Measurements from ENCODE around the gene MEIS2. TPM values are rescaled to one million over a fixed set of nuclear protein-coding genes. Genes with fewer than 3 reads are reported as not detected.

The MEIS2 gene
- total RNA-seq, 4 donors from 2014 or later: 9.0 to 18.5 (median 16.3) TPM

DNA sequence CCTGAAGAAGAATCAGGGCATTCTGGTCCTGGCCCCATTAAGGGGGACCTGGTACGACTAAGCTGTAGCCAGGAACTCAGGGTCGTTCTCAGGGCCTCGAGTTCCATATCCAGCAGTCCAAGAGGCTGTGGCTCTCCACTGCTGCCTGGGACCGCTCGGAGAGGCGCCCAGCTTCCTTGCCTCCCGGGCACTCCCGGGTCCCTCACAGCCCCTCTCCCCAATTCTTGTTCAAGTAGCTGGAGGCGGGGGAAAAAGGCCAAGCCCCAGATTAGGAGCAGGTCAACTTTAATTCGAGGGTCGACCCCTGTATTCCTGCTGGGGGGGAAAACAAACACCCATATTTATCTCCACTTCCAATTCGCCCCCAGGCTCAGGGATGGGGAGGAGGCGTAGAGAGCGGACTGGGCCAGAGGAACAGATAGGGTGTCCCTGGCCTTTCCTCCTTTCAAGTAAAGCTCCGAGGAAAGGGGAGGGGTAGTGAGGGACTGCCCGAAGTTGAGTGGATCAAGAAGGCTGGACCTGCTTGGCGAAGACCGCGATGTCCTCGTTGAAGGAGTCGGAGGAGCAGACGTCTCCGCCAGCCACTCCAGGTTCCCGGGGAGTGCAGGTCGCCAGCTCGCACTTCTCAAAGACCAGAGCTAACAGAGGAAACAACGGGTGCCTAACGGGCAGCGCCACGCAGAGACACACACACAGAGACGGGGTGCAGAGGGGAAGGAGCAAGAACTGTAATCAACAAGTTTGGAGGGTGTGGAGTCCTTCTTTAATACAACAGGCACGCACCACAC is 4.4 kb downstream of the MEIS2 start:
- Histone ChIP-seq H3K36me3 (no peaks in the 10 kb centered on the region), H3K27me3 (peaks cover 4% of the 10 kb centered on the region), H3K9me3 (no peaks in the 10 kb centered on the region), H3K4me3 (peak overlapping the region; percentile 76), H3K27ac (peak overlapping the region; percentile 92), H3K4me1 (peaks cover 31% of the 10 kb centered on the region)
- peak in 1 of 2 donors; percentile 64 for DNase-seq (ENCODE audit: low spot score in 2 of 2)
- TF ChIP-seq, protein P1, sequence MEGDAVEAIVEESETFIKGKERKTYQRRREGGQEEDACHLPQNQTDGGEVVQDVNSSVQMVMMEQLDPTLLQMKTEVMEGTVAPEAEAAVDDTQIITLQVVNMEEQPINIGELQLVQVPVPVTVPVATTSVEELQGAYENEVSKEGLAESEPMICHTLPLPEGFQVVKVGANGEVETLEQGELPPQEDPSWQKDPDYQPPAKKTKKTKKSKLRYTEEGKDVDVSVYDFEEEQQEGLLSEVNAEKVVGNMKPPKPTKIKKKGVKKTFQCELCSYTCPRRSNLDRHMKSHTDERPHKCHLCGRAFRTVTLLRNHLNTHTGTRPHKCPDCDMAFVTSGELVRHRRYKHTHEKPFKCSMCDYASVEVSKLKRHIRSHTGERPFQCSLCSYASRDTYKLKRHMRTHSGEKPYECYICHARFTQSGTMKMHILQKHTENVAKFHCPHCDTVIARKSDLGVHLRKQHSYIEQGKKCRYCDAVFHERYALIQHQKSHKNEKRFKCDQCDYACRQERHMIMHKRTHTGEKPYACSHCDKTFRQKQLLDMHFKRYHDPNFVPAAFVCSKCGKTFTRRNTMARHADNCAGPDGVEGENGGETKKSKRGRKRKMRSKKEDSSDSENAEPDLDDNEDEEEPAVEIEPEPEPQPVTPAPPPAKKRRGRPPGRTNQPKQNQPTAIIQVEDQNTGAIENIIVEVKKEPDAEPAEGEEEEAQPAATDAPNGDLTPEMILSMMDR (IDR thresholded peaks at IDR 0.05): no peak
- no peak for TF ChIP-seq POLR2A (IDR thresholded peaks at IDR 0.05)
- no peak for TF ChIP-seq EP300 (IDR thresholded peaks at IDR 0.05)
- TF ChIP-seq POLR2AphosphoS5 (IDR thresholded peaks at IDR 0.05): no peak
- 47% methylated on average over 31 of the region's 32 CpGs for WGBS

DNA sequence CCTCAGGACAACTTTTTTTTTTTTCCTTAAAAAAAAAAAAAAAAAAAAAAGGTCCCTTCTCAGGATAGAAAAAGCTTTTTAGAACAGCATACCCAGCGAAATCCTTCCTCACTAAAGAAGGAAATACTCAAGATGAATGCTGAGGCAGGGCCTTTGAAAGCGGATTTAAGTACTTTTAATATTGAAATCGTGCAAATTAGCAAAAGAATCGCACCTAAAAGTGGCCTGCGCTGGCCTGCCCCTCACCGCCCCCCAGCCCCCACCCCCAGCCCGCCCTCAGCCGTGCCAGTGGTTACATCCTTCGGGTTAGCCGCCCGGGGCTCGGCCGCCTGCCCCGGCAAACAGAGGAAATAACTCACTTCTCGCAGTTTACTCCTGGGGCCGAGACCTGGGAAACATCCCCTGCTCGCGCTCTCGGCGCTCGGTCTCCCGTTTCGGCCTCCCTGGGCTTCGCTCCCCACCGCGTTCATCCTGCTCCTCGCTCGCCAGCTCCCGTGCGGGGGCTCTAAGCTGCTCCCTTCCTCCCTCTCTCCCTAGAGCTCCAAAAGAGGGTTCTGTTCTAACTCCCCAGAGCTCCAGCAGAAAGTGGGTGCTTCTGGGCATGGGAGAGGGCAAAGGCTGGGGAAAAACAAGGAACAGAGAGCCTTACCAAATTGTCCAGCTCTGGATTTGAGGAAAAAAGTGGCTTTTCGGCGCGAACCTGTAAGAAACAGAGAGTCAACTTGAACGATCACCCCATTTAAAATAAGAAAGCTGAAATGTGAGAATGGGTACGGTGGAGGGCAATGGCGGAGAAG is 5.2 kb downstream of the MEIS2 start:
- DNase-seq (ENCODE audit: low spot score in 2 of 2): peak in 1 of 2 donors; percentile 59
- whole genome bisulfite sequencing: 60% methylated on average over 36 of the region's 36 CpGs
- peaks cover 31% of the 10 kb centered on the region for H3K4me1 ChIP-seq

DNA sequence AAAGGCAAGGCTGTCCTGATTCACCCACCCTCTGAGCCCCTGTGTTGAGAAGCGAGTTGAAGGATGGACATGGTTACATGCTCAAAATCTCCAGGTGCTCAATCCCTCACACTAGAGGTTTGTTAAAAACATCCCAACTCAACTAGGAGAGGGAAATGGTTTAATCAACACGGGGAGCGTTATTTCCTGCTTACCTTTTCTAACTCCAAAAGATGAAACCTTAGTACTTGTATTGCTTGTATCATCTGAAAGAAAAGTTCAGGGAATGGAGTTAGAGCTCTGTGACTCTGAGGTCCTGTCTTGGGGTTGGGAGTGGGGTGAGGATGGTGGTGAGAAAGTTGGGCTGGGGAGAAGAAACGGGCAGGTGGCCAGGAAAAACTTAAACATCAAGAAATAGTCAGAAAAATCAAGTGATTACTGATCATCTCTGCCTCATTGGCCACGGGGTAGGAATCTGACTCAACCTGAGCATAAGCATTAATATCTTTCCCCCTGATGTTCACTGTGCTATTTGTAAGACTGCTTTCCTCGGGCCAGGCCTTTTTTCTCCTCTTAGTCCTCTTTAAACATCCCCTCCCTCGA is 5.9 kb downstream of the MEIS2 start:
- no peak overlapping the region for H3K4me3 ChIP-seq
- peaks cover 3% of the 10 kb centered on the region for H3K36me3 ChIP-seq
- no peak for TF ChIP-seq POLR2AphosphoS5 (IDR thresholded peaks at IDR 0.05)
- no peak for TF ChIP-seq POLR2A (IDR thresholded peaks at IDR 0.05)
- TF ChIP-seq, protein P1 (IDR thresholded peaks at IDR 0.05): no peak
- TF ChIP-seq EP300 (IDR thresholded peaks at IDR 0.05): no peak
- no peaks in the 10 kb centered on the region for H3K9me3 ChIP-seq
- peak overlapping the region; percentile 92 for H3K27ac ChIP-seq
- peaks cover 25% of the 10 kb centered on the region for H3K4me1 ChIP-seq
- WGBS: 58% methylated on average over 7 of the region's 7 CpGs
- H3K27me3 ChIP-seq: peaks cover 4% of the 10 kb centered on the region
- DNase-seq (ENCODE audit: low spot score in 2 of 2): no peak

More for the DNA sequence above, 5.2 kb downstream of the MEIS2 start:
- Histone ChIP-seq H3K27ac (peak overlapping the region; percentile 92), H3K4me3 (peak overlapping the region; percentile 76), H3K9me3 (no peaks in the 10 kb centered on the region), H3K36me3 (peaks cover 3% of the 10 kb centered on the region), H3K27me3 (peaks cover 4% of the 10 kb centered on the region)
- TF ChIP-seq POLR2A (IDR thresholded peaks at IDR 0.05) (no peak), POLR2AphosphoS5 (IDR thresholded peaks at IDR 0.05) (no peak), EP300 (IDR thresholded peaks at IDR 0.05) (no peak)
- TF ChIP-seq, protein P1 (IDR thresholded peaks at IDR 0.05): no peak

DNA sequence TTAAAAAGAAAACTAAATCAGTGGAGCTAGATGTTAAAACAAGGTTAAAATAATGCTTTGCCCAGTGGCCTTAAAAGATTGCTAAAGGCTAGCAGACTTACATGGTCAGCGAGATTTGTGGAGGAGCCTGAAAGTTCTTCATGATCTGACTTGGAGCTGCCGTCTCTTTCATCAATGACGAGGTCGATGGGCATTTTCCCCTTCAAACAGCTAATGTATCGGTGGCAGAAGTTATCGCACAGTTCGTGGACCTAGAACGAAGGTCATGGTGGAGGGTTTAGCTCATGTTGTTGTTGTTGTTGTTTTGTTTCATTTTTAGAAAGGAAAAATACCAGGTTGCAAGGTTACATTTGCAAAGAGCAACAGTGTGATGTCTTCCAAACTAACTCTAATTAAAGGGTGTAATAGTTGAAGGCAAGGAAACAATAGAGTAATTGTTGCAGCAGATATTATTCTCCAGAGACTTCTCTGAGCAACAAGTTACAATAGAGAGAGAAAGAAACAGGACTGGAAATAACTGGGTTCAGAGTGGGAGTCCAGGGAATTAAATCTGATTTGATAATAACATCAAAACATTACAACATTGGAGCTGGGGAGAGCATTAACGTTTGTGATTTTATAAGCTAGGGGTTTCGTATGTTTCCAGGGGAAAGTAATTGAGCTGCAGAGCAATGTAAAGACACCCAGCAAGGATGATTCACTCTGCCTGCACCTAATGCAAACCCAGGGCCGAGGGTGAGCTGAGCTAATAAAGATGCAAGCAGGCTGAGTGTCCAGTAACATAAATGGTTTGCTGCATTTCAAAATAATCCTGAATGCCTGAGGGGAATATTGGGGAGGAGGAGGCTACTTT is 6.6 kb downstream of the MEIS2 start:
- Histone ChIP-seq H3K27ac (peak overlapping the region; percentile 36), H3K4me1 (peaks cover 22% of the 10 kb centered on the region)

More for the DNA sequence above, 6.6 kb downstream of the MEIS2 start:
- Histone ChIP-seq H3K36me3 (peaks cover 3% of the 10 kb centered on the region), H3K9me3 (no peaks in the 10 kb centered on the region), H3K4me3 (no peak overlapping the region), H3K27me3 (peaks cover 4% of the 10 kb centered on the region)
- DNase-seq (ENCODE audit: low spot score in 2 of 2): no peak
- 66% methylated on average over 11 of the region's 11 CpGs for WGBS
- TF ChIP-seq EP300 (IDR thresholded peaks at IDR 0.05) (no peak), POLR2AphosphoS5 (IDR thresholded peaks at IDR 0.05) (no peak), POLR2A (IDR thresholded peaks at IDR 0.05) (no peak)
- TF ChIP-seq, protein P1 (IDR thresholded peaks at IDR 0.05): no peak

Measured in suprapubic skin (tissue), 4 donors.